Epithelial cell of proximal tubule (primary cell): Measurements from ENCODE around the gene BTBD9. TPM values are rescaled to one million over a fixed set of nuclear protein-coding genes. Genes with fewer than 3 reads are reported as not detected.

Source experiments
- DNase-seq: peaks from one replicate; pipeline ENCODE4 v3.0.0-alpha.2; 2011; ENCODE audit warnings: low read depth
- H3K4me3 ChIP-seq: 2 replicates; pipeline ENCODE4 v1.5.1; 2011; ENCODE audit warnings: low read depth, mild to moderate bottlenecking, low read length
- total RNA-seq: library from RNA; depleted of rRNA; stranded (reverse); fragments of >200 nt; gene quantifications from 2 replicates; pipeline ENCODE4 v1.2.3, GENCODE V29; 2015
- TF ChIP-seq, protein P1 (sequence below): conservative IDR thresholded peaks from 2 replicates; pipeline ENCODE4 v1.5.1; 2012; ENCODE audit warnings: low read depth, mild to moderate bottlenecking, low read length

The BTBD9 gene
- total RNA-seq, 1 donor from 2014 or later, result 2.9 TPM

DNA sequence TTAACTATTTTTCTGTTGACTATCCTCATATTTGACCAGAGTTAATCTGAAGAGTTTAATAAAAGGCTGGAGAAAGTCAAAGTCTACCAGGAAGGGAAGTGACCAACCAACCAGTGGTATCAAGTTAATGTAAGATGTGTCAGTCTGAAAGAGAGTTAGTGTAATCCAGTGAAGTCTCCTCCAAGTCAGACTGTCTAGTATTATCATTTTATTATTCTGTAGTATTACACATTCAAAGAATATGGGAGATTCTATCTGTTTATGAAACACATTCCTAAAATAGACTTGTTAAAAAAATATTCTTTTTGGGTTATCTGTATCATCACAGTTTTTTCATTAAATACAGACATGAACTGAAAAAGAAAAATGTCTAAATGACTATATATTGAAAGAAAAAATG is 194.4 kb downstream of the BTBD9 start:
- H3K4me3 ChIP-seq, result no peak overlapping the region
- TF ChIP-seq, protein P1, sequence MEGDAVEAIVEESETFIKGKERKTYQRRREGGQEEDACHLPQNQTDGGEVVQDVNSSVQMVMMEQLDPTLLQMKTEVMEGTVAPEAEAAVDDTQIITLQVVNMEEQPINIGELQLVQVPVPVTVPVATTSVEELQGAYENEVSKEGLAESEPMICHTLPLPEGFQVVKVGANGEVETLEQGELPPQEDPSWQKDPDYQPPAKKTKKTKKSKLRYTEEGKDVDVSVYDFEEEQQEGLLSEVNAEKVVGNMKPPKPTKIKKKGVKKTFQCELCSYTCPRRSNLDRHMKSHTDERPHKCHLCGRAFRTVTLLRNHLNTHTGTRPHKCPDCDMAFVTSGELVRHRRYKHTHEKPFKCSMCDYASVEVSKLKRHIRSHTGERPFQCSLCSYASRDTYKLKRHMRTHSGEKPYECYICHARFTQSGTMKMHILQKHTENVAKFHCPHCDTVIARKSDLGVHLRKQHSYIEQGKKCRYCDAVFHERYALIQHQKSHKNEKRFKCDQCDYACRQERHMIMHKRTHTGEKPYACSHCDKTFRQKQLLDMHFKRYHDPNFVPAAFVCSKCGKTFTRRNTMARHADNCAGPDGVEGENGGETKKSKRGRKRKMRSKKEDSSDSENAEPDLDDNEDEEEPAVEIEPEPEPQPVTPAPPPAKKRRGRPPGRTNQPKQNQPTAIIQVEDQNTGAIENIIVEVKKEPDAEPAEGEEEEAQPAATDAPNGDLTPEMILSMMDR, result no peak
- no peak for DNase-seq

DNA sequence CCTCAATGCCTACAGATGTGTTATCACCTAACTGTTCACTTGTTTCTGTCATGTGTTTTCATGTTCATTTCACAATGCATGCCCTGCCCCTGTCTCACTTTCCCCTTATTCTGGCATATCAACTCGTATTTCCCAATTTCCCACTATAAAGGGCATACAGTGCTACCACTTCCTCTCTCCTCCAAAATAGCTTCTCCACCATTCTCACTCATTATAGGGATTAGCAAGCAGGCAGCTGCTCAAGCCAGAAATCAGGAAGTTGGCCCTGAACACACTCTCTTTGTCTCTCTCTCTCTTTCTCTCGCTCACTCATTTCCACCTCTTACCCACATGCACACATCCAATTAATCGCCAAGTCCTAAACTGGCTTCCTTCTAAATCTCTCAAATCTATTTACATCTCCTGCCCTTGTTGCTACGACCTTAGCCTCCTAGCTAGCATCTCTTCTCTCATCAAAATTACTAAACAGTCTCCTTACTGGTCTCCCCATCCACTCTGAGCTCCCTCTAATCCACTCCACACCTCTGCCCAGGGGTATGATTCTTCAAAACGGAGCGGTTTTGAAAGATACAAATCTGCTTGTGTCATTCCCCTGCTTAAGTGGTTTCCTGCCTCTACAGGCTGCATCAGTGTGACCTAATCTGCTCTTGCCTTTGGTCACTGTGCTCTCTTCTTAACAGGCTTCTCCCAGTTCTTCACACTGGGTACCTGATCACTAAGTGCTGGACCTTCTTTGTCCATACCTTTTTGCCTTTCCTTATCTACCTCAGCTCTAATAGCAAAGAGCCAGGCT is 196.2 kb downstream of the BTBD9 start:
- TF ChIP-seq, protein P1, result no peak
- no peak overlapping the region for H3K4me3 ChIP-seq
- DNase-seq, result no peak

DNA sequence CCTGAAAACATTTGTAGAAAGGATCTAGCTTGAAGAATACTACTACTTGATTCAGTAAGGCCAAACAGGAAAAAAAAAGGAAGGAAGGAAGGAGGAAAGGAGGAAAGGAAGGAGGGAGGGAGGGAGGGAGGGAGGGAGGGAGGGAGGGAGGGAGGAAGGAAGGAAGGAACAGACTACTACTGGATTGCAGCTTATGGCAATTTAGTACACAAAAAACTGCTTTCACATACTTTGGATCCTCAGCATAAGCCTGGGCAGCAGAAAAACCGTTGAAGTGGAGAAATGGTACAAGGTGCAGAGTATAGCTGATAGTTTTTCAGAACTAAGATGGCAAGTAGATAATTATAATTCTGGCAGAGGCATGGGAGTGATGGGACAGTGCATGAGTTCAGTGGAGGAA is 201.6 kb downstream of the BTBD9 start:
- no peak for DNase-seq
- TF ChIP-seq, protein P1, result no peak
- no peak overlapping the region for H3K4me3 ChIP-seq

DNA sequence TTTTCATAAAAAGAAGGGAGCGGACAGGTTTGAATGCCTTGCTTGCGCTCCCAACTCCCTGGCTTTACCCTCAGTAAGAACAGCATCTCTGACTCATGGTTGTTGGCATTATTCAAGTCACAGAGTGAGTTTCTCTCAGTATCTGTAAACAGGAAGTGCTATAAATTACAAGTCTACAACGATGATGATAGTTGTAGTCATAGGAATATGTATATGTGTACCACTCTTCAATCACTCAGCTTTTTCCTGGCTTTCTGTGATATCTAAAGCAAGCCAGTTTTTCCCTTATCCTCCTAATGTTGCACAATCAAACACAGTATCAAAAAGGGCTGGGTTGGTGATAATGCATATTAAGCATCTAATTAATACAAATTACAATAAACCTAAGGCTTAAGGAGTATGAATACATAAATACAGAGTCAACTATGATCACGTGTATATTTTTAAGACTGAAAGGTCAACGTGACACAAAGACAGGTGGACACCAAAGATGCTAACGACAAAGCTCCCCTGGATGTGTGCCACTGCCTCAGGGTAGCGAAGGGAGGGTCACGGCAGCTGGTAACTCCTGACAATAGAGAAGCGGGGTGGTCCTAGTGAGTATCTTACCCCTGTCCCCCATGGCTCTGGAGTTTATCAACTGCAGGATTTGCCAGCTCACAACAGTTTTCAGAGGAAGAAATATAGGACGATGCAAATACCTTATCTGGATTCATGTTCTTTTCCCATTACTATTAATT is 202.8 kb downstream of the BTBD9 start:
- no peak for DNase-seq
- no peak overlapping the region for H3K4me3 ChIP-seq
- TF ChIP-seq, protein P1, result no peak

DNA sequence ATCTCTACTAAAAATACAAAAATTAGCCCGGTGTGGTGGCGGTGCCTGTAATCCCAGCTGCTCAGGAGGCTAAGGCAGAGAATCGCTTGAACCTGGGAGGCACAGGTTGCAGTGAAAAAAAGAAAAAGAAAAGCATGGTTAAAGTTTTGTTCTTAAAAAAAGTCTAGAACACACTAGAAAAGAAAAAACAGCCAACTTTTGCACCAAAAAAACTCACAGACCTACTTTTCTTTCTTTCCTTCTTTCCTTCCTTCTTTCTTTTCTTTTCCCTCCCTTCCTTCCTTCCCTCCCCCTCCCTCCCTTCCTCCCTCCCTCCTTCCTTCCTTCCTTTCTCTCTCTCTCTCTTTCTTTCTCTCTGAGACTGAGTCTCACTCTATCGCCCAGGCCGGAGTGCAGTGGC is 204.4 kb downstream of the BTBD9 start:
- TF ChIP-seq, protein P1, result no peak
- DNase-seq, result no peak
- no peak overlapping the region for H3K4me3 ChIP-seq

DNA sequence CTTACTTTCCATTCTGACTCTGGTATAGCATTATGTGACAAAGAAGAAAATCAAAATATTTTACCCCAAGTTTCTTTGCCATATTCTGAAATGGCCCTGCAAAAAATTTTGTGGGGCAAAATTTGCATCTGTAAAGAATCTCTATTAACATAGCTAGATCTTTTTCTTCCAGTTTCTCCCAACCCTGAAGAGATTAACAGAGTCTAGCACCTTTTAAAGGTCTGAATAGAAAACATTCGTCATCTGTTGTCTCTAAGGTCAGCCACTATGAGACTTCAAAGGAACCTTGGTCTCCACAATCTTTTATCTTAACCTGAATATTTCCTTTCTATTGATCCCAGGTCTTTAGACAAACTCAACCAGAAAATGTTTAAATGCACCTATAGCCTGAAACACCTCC is 205.7 kb downstream of the BTBD9 start:
- TF ChIP-seq, protein P1, result no peak
- H3K4me3 ChIP-seq, result no peak overlapping the region
- DNase-seq, result no peak
